ENCODE data around the gene EXOSC10.

EXOSC10 gene
- 74.9 to 126 (median 116) reads per million in 4 donors for total RNA-seq

DNA sequence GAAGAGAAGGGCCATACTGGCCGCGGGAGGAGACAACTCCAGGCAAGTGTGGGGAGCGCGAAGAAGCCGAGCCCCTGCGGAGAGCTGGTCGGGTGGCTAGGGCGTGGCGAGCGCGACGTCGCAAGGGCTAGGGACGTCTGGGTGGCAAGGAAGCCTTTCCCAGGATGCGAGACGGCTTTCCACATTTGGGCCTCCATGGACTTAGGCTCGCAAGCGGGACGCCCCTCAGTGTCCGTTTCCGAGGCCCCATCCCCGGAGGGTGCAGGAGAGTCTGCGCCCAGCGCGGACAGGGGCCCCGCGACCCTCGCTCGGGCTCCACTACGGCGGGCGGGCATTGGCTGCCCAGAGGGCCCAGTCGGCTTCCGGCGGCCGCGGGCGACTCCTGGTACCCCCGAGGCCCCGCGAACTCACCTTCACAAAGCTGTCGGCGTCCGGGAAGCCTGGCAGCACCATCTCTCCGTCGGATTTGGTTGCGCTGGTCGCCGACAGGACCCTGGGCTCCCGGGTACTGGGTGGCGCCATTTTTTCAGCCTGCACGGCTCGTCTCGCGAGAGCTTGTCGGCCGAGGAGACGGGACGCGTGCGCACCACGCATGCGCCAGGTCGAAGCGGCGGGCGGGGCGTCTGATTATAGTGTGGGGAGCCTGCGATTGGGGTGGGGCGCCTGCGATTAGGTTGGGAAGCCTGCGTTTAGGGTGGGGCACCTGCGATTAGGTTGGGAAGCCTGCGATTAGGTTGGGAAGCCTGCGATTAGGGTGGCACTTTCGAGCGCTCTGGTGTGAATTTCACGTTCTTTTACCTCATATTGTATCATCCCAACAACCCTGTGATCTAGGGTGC lies at the start of gene EXOSC10:
Gene EXOSC10 (minus strand): TSS at position 560 of the 839 bp plus-strand sequence. CDS start 38 bp downstream, at position 522.
- peak; percentile 89 to 96 (median 92) for DNase-seq

GRCh38 chr1:11147197-11147770 lies 47.6 kb upstream of the EXOSC10 start:
- no peak for DNase-seq

GRCh38 chr1:11145741-11146140 lies 46.1 kb upstream of the EXOSC10 start:
- no peak for DNase-seq

DNA sequence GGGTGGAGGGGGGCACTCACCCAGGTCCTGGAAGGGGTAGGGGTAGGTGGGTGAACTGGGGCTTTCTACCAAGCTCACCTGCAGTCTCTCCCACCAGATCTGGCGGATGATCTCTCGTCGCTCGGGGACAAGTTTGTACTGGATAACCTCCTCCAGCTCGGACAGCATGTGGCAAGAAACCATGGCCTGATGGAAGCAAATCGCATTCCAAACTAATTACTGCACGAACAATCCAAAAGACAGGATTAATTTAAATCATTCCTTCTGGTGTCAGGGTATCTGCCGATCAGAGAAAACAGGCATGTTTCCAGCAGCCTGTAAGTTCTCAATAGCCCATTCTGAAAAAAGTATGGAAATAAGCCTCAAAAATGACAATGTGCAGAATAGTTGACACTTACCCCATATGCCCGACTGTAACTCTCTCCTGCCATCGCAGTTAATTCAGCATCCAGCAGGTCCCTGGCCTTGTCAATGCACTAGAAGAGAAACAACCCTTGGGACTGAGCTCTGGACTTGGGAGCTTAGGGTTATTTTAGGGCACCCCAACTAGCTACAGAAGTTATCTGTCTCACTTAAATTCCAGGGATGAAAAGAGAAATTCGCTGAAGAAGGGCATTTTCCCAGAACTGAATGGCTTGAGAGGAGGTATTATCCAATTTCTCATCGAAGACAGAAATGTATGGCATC lies 45.0 kb upstream of the EXOSC10 start:
- no peak for DNase-seq

- no peak for DNase-seq
These were observed 44.2 kb upstream of the EXOSC10 start for GRCh38 chr1:11143907-11144306.

DNA sequence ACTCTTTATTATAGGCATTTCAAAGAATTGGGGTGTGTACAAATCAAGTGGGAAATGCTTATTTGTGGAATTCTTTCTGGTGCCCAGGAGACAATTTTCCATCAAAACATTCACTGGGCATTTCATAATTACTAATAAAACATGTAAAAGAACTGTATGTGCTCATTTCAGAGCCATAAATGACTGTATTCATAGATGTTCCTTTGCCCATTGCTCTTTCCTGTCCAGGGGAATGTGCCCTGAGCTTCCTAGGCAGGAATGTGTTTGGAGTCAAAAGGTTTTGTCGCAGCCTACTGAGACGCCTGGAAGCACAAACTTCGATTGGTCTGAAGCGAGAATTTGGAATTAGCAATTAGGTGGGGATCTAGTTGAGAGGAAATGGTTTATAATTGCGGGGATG lies 43.7 kb upstream of the EXOSC10 start:
- DNase-seq: no peak

DNA sequence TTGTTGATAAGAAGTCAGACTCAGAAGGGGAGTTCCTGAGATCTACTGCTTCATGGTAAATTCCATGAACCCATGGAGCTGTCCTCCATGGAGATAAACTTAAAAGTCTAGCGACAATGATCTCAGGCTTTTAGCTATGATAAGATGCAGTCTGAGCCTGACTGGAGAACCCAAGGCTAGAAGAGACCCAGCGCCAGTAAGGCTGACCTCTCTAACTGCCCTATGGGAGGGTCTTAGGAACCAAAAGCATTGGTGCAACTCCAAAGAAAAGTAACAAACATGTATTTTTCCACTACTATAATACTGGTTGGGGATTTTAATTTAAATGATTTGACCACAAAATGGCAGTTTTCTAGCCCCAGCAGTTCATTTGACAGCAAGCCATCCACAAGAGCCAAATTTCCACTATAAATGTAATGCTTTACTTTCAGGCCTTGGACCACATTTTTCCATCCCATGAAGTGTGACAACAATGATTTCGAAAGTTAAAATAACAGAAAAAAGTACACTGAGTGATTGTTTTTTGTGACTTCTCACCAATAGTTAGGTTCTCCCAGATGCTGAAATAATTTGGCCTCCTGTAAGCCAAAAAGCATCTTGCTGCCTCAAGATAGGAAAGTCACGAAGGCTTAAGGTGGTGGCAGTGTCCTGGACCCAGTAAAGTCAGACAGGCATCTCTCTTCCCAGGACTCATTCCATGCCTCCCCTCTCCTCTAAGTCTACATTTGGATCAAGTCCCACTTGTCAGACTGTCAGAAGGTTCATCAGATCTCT lies 43.1 kb upstream of the EXOSC10 start:
- no peak for DNase-seq

DNA sequence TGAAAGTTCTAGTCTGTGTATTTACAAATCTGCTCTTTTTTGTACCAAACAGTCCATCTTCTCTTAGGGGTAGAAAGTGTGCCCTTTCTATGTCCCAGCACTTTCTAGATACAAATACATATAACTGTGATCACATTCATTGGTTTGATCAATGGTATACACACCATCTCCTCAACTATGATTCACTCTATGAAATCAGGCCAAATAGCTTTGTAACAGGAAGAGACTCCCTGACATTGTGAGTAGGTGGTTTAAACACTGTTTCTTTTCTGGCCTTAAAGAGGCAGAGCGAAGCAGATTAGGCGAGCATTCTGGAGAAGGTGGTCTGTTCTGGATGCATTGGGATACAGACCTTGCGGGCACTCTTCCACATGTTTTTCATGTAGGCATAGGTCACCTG lies 39.3 kb upstream of the EXOSC10 start:
- DNase-seq: no peak

GRCh38 chr1:11138029-11138428 lies 38.4 kb upstream of the EXOSC10 start:
- DNase-seq: no peak

GRCh38 chr1:11134898-11135266 lies 35.2 kb upstream of the EXOSC10 start:
- DNase-seq: no peak

DNA sequence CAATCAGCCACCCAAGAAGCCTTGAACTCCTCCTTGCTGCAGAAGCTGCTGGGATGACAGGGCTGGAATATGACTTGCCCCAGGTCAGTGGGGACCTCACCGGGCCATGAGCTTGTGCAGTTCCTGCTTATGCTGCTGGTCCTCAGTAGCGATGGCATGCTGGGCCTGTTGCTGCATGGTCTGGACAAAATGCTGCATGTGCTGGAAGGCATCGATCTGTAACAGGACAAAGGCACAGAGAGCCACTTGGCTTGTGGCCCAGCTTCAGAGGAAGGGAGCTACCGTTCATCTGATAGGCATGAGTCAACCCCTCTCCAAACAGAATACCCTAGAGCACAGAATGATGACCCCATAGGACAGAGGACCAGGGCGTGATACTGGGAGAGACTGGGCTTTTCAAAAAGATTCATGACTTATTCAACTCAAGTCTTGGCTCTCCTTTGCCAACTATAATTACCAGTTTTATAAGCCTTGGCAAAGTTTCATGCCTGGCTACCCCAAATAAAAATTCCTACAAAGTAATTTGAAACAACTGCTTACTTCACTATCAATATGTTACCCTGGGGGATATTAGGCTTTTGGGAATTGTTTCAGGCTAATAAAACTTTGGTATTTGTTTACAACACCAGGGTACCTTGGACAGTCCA lies 34.7 kb upstream of the EXOSC10 start:
- DNase-seq: no peak

DNA sequence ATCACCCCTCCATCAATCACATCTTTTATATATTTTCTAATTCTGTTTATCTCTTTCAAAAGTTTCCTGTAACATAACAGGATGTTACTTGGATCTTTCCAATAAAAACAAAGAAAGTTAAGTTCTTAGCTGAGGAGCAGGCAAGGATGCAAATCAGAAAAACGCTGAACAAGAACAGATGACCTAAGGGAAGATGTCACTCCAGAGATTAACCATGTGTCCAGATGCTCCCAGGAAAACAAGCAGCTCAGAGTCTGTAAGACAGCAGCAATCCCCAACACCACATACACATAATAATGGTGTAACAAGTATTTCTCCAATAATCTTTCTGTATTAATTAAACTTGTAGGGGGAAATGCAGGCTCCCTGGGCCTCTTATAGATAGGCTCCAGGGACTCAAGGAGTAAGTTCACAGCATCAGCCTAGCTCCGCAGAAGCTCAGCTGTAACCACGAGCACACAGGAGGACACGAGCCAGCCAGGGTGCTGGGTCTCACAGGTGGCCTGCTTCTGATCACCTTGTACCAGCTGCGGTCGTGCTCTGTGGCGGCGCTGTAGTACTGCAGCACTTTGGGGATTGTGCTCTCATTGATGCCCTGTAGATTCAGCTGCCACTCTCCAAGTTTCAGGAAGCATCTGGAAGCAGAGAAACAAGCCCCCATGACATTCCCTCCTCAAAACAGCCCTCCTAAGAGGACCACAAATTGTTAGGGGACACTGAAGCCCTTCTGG lies 33.1 kb upstream of the EXOSC10 start:
- DNase-seq: no peak

DNA sequence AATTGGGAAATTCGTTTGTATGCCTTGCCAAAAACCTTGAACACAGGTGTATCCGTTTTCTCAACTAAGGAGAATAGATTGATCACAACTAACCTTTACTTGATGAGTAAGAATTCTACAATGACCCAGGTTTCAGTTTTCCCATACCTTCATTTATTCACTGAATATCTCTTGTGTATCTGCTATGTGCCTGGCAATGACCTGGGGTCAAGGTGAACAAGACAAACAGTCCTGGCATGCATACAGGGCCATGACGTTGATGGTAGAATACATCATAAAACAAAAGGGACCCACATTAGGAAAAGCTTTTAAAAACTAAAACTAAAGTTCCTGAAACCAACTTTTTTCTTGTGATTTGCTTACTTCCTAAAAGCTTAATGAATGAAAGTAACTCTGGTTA lies 32.1 kb upstream of the EXOSC10 start:
- no peak for DNase-seq

DNA sequence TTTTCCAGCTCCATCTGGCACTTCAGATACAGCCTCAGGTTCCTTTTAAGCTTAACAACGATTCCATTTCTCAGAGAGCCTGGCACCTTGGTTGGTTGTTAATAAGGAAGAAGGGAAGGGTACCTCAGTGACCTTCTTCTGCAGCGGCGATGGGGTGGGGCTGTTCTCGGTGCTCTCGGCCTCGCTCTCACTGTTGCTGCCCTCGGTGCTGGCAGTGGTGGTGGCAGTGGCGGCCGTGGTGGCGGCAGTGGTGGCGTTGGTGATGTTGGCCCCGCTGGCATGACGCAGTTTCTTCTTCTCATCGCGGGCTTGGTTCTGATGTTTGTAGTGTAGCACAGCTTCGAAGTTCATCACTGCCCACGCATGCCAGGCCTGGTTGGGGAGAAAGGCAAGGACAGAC lies 30.7 kb upstream of the EXOSC10 start:
- no peak for DNase-seq

GRCh38 chr1:11129649-11130390 lies 30.2 kb upstream of the EXOSC10 start:
- DNase-seq: no peak

- no peak for DNase-seq
These were observed 26.9 kb upstream of the EXOSC10 start for GRCh38 chr1:11126569-11126968.

- no peak for DNase-seq
These were observed 26.3 kb upstream of the EXOSC10 start for GRCh38 chr1:11125931-11126330.

DNA sequence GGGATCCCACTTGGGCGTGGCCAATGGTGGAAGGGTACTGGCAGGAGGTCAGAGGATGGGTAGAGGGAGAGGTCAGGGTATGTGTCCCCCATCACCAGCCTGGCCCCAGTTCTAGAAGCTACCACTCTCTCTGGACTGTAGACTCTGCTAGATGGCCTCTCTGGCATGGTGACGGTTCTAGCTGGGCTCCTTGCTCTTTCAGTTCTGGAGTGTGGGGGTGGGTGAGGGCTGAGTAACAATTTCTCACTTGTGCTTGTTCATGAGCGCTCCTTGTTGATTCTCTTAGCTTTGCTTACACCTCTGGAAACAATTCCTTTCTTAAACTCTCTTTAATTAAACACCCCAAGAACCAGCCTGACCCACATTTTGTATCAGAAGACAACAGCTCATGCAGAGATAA lies 25.3 kb upstream of the EXOSC10 start:
- DNase-seq: no peak

DNA sequence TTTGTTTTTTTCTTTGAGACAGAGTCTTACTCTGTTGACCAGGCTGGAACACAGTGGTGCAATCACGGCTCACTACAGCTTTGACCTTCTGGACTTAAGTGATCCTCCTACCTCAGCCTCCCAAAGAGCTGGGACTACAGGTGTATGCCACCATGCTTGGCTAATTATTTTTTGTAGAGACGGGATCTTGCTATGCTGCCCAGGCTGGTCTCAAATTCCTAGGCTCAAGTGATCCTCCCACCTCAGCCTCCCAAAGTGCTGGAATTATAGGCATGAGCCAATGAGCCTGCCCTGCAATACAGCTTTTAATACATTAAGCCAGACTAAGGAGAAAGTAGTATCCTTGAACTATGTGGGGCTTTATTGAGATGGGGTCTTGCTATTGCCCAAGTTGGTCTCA lies 16.6 kb upstream of the EXOSC10 start:
- DNase-seq: no peak

DNA sequence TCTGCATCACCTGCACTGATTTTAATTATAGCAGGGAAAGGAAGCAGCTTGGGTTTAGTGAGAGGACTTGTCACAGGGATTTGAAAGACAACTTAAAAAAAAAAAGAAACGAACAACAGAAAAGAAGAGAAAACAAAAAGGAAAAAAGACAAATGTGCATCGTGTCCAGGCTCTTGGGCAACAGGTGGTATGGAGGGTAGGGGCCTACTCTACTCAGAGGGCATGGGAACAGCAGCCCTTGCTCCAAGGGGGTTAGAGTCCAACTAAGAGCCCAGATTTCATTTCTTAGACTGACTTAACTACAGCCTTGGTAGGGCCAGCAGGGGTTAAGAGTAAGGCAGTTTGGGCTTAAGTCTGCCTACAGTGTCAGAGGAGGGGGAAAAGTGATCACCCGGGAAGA lies 15.3 kb upstream of the EXOSC10 start:
- no peak for DNase-seq

Data from T-helper 1 cell (primary cell).